Suppressor macrophage treated with lipopolysaccharide for 4 hours (primary cell): ENCODE data around the gene ALAS2.
"Not testable (repeated sequence)": the region's sequence is repeated elsewhere in the genome, so short reads cannot be mapped to it uniquely, and the experiment has no call there.

ENCODE experiments used
- DNase-seq: peaks from one replicate; pipeline ENCODE4 v3.0.0-alpha.2; 2020

The ALAS2 gene, protein sequence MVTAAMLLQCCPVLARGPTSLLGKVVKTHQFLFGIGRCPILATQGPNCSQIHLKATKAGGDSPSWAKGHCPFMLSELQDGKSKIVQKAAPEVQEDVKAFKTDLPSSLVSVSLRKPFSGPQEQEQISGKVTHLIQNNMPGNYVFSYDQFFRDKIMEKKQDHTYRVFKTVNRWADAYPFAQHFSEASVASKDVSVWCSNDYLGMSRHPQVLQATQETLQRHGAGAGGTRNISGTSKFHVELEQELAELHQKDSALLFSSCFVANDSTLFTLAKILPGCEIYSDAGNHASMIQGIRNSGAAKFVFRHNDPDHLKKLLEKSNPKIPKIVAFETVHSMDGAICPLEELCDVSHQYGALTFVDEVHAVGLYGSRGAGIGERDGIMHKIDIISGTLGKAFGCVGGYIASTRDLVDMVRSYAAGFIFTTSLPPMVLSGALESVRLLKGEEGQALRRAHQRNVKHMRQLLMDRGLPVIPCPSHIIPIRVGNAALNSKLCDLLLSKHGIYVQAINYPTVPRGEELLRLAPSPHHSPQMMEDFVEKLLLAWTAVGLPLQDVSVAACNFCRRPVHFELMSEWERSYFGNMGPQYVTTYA

DNA sequence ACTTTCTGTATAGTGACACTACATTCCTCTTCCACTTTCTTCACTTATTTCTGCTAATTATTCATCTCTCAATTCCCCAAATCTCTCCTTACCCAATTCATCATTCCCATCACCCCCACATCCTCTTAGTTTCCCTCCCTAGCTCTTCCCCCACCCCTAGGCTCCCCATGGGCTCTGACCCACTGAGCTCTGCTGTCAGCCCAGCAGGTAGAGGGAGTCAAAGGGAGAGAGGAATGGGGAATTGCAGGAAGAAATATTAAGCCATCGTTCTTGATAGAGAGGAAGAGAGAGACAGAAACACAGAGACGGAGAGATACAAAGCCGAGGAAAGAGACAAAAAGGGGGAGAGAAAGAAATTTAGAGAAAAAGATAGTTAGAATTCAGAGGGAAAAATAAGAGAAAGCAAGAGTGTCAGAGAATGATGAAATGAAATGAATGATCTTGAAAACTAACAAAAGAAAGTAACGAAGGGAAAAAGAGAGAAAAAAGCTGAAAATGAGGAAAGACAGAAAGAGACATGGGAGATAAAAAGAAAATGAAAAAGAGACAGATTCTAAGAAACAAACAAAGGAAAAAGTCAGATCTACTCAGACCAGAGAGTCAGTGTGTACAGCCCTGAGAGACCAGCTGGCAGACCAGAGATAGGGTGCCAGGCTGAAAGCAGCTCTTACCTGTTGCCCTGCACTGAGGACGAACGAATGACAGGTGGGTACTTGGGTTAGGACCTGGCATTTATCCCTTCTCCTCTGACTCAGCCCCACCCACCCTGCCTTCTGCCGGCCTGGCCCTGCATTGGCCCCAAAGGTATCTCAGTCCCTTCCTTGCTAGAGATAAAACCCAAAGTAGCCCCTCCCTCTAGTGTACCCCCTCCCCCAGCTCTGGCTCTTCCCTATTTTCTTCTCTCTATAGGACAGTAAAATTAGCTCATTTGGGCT lies at the start of gene ALAS2:
ALAS2 (minus strand) TSS at position 707 of the 935 bp plus-strand sequence. CDS start 4,977 bp downstream, outside the sequence.
- no peak for DNase-seq

DNA sequence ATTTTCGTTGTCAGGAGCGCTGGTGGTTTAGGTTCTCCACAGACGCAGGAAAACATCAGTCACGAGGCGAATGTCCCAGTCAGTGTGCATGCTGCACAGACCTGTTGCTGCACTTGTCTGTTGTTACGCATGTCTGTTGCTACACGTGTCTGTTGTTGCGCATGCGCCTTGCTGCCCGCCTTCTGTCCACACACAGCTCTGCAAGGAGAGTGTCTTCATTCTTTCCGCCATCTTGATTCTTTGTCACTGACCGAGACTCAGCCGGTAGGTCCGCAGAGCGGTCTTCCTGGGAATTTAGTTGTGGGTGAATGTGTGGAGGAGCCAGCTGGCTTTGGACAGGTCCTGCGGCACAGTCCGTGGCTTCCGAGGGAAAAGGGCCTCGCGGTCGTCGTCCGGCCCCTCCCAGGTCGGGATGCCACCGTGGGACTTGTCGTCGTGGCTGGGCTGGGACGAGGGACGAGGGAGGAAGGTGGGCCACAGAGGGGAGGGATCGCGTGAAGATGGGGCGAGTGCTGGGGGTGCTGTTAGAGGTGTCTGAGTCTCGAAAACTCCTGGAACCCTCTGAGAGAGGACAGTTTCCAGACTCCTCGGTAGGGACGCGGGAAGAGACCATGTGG lies 44.2 kb upstream of the ALAS2 start, which contains the start of gene PAGE2B:
PAGE2B (plus strand) TSS at position 180 of the 617 bp plus-strand sequence. CDS start 1,012 bp downstream, outside the sequence.
- no peak for DNase-seq

DNA sequence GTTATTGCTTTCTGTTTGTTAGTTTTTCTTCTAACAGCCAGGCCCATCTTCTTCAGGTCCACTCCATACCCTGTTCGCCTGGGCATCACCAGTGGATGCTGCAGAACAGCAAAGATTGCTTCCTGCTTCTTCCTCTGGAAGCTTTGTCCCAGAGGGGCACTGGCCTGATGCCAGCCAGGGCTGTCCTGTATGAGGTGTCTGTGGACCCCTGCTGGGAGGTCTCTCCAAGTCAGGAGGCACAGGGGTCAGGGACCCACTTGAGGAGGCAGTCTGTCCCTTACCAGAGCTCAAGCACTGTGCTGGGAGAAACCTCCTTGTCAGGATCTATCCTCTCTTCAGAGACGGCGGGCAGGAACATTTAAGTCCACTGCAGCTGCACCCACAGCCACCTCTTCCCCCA lies 41.5 kb upstream of the ALAS2 start:
- DNase-seq = no peak

- not testable (repeated sequence) for DNase-seq
Observed at GRCh38 chrX:55067180-55067579, 36.4 kb upstream of the ALAS2 start.

DNA sequence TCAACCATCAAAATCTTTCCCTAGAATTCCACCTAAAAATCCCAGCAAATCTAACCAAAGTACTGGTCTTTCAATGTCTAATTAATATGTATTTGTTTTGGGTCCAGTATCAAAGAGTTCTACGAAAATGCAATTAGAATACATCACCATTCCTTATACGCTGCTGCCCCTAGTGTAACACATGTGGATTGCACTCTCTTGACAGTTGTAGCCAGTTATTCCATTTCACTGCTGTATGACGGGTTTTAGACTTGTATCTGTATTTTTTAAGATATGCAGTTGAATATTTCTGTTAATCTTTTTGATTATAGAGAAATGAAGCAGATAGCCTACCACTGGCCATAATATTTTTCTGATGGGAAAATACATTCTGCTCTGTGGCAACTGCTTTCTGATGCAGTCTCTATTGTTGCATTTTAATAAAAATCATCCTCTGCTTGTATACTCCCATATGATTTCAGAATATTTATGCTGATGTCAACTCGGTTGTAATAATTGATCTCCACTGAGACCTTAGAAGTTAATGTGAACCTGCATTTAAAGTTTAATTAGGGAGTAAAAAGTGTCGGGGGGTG lies 27.0 kb upstream of the ALAS2 start:
- DNase-seq = peak; percentile 45

DNA sequence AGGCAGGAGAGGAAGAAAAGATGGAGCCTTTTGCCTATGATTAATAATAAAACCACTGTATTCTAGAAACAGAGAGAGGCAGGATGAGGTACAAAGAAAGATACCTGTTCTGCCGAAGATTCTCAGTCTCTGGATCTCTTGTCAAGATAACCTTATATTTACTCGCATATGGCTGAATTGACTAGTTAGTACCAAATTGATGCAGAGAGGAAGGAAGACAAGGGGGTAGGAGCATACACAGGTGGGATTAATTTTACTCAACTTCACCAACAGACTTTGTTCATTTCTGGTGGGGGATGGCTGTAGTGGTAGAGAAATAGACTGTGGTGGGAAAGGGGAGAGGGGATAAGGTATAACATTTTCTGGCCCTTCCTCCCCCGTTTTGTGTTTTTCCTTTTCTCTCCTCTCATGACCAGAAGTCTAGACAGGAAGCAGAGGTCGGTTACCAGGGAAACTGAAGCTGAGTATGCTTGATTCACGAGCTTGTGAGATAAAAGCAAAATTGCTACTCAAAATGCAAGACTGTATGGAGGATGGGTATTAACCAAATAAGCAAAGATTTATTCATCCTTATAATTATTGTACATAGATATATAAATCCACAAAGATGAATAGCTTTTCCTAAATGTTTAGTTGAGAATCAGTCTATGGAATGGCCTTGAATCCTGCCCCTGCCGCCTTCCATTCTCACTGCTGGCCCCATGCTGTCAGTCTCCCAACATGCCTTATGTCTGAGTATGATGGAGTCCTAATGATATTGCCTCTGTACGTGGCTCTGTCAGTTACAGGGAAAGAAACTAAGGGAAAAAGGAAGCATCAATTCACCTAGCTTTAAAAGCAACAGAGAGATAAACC lies 26.3 kb upstream of the ALAS2 start:
- no peak for DNase-seq

DNA sequence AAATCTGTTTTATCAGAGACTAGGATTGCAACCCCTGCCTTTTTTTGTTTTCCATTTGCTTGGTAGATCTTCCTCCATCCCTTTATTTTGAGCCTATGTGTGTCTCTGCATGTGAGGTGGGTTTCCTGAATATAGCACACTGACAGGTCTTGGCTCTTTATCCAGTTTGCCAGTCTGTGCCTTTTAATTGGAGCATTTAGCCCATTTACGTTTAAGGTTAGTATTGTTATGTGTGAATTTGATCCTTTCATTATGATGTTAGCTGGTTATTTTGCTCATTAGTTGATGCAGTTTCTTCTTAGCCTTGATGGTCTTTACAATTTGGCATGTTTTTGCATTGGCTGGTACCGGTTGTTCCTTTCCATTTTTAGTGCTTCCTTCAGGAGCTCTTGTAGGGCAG lies 19.8 kb upstream of the ALAS2 start:
- DNase-seq = not testable (repeated sequence)

GRCh38 chrX:55041514-55041913 lies 10.7 kb upstream of the ALAS2 start:
- DNase-seq = no peak

GRCh38 chrX:55039471-55039870 lies 8.7 kb upstream of the ALAS2 start:
- no peak for DNase-seq

DNA sequence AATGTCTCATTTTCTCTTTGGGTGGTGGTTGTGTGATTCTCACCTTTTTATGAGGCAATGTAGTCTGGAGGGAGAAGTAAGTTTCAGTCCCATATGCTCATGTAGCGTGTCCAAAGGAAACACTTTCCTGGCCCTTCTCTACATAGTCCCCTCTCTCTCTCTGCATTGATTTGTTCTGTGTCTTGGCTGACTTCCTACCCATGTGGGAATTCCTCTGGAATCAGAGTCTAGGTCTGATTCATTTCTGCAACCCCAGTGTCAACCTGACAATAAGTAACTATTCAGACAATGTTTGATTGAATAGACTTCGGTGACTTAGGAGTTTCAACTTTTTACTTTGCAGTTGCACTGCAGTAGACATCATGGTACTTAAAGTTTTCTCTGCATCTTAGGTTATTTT lies 2.7 kb upstream of the ALAS2 start:
- no peak for DNase-seq

DNA sequence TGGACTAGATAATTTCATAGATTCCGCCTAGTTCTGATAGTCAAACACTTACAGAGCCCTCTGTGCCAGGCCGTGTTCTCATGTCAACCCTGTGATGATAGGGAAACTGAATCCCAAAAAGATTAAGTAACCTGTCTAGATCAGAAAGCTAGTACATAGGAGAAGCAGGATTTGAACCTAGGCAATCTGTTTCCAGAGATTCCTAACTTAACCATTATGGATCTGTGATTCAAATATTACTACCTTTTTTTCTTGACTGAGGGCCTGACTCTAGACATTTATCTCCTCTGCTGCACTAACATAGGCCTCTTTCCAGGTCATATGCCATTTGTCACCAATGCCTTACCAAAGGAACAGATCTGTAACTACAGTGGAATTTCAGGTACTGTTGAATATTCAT lies 1.5 kb downstream of the ALAS2 start:
- DNase-seq = no peak

DNA sequence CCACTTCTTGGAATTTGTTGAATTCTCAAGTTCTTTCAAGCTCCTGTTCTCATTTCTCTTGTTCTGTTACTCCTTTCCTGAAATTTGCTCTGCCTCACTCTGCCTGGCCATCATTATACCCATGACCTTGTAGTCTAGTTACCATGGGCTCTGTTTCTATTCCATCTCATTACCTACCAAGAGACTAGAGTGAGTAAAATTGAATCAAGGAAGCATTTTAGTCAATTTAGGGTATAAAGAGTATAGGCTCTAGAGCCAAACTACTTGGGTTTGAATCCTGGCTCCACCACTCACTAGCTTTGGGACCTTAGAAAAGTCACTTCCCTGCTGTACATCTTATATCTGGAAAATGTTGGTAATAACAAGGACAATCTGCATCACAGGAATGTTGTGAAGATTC lies 2.2 kb downstream of the ALAS2 start:
- no peak for DNase-seq

DNA sequence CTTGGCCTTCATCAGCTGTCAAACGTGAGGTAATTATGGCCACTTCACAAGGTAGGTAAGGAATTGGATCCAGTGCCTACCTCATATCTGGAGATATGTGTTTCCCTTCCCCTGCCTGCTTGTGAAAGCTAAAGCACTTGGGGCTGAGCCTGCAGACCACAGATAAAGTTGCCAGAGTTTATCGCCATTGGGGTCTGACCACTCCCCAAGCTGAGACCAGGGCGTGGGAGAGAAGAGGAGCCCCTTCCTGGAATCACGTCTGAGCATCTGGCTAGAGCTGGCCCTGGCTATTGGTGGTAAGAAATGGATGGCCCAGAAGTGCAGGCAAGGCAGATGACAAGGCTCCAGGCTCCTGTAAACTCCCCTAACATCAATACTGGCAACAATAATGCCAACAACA lies 2.7 kb downstream of the ALAS2 start:
- DNase-seq = no peak

- no peak for DNase-seq
Observed at GRCh38 chrX:55026840-55027239, 3.9 kb downstream of the ALAS2 start.

GRCh38 chrX:55026143-55026542 lies 4.6 kb downstream of the ALAS2 start:
- no peak for DNase-seq

GRCh38 chrX:55014897-55015299 lies 15.9 kb downstream of the ALAS2 start:
- DNase-seq = no peak

- DNase-seq = no peak
Observed at GRCh38 chrX:55011294-55011693, 19.5 kb downstream of the ALAS2 start.

DNA sequence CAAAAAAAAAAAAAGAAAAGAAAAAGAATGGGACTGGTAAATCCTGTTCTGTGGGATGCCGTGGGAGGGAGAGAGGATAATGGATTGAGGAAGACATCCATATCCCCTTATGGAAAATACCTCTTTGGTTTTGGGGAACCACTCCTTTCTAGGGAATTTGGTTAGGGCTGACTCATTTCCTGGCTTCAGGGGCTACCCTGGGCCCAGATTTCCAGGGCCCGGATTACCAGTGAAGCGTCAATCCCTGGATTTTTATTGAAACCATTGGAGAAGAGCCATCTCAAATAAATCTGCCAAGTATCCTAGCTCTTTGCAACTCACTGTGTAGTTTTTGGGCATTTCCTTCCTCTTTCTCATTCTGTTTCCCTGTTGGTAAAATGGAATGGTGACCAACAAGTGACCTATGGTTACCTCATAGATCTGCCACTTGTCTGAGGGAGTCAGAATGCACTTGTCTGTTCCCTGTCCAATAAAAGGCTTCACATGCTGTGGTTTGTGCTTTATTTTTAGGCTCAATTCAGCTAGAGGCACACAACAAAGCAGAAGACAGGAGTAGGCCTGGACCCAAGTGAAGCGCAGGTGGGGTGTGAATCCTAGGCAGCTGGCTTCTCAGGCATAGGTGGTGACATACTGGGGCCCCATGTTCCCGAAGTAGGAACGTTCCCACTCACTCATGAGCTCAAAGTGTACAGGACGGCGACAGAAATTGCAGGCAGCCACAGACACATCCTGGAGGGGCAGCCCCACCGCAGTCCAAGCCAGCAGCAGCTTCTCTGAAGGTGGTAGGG lies 22.0 kb downstream of the ALAS2 start:
- peak; percentile 46 for DNase-seq

DNA sequence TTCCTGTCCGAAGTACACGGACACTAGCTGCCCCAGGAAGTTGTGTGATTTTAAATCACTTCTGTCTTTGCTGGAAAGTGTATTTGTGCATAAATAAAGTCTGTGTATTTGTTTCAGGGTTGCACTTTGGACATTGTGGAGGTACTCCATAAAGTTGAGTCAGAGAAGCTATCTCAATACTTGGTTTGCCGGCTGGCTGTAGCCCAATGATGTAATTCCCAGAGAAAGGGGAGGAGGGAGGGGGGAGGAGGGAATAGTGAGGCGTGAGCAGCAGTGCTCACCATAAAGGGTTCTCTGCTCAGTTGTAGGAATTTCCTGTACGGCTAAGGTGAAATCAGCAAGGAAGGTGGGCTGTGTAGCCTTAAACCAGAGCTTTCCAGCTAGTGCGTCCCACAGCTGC lies 23.1 kb downstream of the ALAS2 start:
- DNase-seq = no peak

GRCh38 chrX:55006827-55007621 lies 23.8 kb downstream of the ALAS2 start:
- no peak for DNase-seq
